Right ventricle myocardium superior (tissue), 1 donor: ENCODE results near the gene COMMD4. TPM values are rescaled to one million over a fixed set of nuclear protein-coding genes. Genes with fewer than 3 reads are reported as not detected.
"Not testable (repeated sequence)": the region's sequence is repeated elsewhere in the genome, so short reads cannot be mapped to it uniquely, and the experiment has no call there.

Source experiments
- ATAC-seq: fragments of 200-7000 bp; cut with Tn5 transposase; one replicate; pipeline ENCODE4 v1.9.1; 2020; ENCODE audit warnings: mild to moderate bottlenecking; ENCODE audit not compliant: poor library complexity
- DNase-seq: peaks from one replicate; pipeline ENCODE4 v3.0.0-alpha.2; 2020
- intact Hi-C: fragments of 100-400 bp; cut with DNase I; formaldehyde crosslinking; loops from one replicate; pipeline ENCODE4 v1.11.2; 2022
- long read RNA-seq: library from polyadenylated mRNA; unstranded; transcript quantifications from one replicate; pipeline ENCODE4 v2.0.0, GENCODE V29; 2021
- total RNA-seq: library from RNA; stranded (reverse); fragmentation: NEBNext Ultra II Directional; extraction: Animal tissue kit (Norgen Biotek cat#: 25700); gene quantifications from one replicate; pipeline ENCODE4 v1.2.1, GENCODE V29; 2021
- donor health status: DM: no; HTN: yes; CAD: no; lungs with severe emphysema.

Gene COMMD4
- total RNA-seq = 40.7 TPM
- long read RNA-seq, full-length matches to known transcripts = 15 of 18 reads
- long read RNA-seq, partial matches to known transcripts = 3 of 18 reads
- long read RNA-seq, other reads (novel, unspliced or antisense) = 0 of 18 reads

DNA sequence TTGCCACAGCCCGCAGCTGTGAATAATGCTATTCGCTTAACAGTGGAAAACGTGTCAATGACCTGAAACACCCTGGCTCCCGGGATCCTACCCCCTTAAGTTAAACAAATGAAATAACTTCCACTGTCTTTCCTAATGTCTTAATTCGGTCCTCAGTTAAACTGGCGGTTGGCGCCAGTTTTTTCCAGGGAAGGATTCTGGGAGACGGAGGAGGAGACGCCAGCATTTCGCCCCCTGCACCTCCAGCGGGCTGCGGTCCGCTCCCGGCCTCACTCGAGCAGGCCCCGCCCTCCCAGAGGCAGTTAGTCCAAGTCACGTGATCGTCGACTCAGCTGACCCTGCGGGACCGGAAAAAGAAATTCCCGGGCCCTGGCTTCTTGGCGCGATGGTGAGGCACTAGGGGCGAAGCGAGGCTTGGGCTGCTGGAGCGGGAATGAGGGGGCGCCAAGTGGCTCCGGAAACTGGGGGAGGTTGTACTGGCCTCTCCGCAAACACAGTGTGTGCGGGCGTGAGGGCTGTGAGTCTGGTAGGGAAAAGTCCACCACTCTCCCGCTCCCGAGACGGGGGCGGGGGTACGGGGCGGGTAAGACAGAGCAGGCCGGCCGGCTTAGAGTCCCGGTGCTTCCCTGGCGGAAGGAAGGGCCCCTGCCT, at the start of gene COMMD4:
Gene COMMD4, plus strand, starts transcription at position 359 of the 651 bp plus-strand sequence. Its CDS starts 27 bp downstream, at position 386.
- peak; percentile 97 for DNase-seq
- ATAC-seq = peak; percentile 97
- intact Hi-C loops = no loop called here

DNA sequence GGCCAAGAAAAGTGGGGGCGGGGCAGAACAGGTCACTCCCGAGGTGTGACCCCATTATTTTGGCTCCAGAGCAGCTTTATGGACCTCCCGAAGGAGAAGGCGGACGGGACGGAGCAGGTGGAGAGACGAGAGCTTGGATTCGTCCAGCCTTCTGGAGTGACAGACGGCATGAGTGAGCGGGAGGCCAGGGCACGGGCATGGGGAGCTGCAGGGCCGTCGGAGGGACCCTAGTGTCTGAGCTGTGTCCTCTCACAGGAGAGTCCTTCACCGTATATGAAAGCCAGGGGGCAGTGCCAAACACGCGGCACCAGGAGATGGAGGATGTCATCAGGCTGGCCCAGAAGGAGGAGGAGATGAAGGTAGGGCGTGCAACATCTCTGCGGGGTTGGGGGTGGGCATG, 42.2 kb upstream of the COMMD4 start:
- DNase-seq, ATAC-seq, intact Hi-C loops: not testable (repeated sequence)

DNA sequence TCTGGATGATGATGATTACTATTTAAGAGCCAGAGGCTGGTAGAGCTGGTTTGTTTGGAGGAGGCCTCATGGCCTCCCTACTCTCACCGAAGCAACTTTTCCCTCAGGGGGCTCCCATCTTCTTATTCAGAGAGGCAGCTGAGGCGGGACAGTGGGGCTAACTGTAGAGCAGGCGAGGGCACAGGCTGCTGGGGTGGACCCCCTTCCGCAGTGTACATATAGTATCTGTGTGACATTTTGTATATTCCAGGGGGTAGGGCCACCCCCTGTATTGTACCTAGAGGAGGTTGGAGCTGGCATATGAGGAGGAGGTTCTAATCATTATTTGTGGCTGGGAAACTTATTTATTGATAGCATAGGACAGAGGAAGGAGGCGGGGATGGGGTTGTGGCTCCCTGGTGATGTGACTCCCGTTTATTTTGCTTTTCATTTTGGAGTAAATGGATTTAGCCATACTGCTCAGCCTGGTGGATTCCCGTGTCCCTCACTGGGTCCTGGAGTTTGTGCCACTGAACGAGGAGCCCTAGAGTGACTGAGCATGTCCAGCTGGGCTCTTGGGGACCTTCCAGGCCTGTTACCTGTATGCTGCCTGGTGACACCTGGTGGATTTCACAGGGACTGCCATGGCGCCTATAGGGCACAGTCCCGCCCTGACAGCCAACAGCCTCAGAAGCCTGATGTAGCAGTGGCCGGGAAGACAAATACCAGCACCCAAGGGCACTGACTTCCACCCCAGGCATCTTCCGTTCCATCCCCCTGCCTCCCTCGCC, 37.1 kb upstream of the COMMD4 start:
- peak; percentile 83 for ATAC-seq
- intact Hi-C loops, DNase-seq: not testable (repeated sequence)

DNA sequence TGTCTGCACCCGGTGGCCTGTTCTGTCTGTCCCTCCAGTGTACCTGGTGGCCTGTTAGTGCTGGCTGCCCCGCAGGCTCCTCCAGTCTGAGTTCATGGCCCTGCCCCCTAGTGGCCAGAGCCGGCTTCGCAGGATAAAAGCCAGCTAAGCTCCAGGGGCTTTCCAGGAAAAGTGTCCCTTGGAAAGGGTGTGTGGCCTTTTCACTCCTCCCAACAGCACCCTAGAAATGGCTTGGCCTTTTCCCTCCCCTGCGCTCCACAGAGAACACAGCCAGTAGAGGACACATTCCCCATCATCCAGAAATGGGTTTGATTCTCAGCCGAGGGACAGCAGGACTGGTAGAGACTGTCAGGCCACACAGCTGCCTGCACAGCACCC, 36.6 kb upstream of the COMMD4 start:
- ATAC-seq (peak; percentile 88), DNase-seq (peak; percentile 78)

DNA sequence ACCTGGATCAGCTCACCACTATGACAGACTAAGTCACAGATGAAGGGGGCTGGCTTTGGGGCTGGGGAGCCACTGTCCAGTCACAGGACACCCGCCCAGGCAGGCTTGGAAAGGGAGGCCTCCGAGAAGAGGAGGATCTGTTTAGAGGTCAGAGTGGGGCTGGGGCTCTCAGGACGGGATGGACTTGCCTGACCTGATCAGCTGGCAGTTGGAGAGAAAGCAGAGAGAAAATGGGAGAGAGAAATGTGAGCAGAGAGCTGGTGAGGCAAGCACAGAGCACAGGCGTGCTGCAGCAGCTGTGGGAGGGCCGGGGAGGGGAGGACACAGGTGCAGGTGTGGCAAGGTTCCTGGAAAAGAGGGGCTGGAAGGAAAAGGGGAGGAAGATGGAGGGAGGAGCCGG, 35.8 kb upstream of the COMMD4 start:
- ATAC-seq, intact Hi-C loops, DNase-seq: not testable (repeated sequence)

More for the DNA sequence above, 36.6 kb upstream of the COMMD4 start:
- intact Hi-C loops = not testable (repeated sequence)

DNA sequence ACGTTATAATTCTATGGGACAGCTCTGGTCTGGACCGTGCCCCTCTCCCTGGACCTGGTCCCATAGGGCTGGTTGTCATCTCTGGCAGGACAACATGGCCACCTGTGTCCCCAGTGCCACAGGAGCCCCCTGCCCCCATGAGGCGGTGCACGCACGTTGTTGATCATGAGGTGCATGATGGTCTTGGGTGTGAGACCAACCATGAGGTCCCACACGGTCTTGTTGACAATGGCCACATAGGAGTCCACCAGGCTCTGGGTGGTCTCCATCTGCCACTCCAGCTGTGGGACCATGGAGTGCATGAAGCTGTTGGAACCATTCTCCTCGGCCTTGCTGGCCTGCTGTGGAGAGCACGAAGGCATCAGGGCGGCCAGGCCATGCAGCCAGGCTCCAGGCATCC, 33.5 kb upstream of the COMMD4 start:
- ATAC-seq = no peak
- intact Hi-C loops = no loop called here
- DNase-seq = no peak

DNA sequence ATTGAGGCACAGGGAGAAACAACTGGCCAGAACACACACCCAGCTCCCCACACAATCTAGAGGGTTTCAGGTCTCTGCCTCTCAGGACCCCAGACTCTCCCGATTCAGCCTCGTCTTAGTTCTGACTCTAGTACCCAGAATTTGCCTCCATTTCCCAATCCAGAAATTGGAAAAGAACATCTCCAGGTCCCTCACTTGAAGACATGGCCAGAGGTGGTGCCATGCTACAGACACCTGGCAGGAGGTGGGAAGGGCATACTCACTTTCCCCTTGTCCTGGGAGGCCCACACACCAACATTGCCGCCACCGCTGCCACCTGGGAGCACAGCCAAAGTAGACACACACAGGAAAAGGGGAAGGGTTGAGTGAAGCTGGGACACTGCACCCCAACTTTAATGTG, 33.1 kb upstream of the COMMD4 start:
- DNase-seq, ATAC-seq, intact Hi-C loops: not testable (repeated sequence)

DNA sequence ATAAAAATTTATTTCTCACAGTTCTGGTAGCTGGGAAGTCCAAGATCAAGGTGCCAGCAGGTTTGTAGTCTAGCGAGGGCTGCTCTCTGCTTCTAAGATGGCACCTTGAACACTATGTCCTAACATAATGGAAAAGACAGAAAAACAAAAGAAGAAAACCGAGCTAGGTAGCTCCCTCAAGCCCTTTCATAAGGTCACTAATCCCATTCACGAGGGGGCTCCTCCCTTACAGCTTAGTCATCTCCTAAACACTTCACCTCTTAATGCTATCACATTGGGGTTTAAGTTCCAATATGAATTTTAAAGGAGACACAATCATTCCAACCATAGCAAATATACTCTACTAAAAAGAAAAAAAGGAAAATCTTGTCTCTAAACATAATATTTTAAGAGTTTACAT, 29.7 kb upstream of the COMMD4 start:
- ATAC-seq = no peak
- intact Hi-C loops = no loop called here
- no peak for DNase-seq

DNA sequence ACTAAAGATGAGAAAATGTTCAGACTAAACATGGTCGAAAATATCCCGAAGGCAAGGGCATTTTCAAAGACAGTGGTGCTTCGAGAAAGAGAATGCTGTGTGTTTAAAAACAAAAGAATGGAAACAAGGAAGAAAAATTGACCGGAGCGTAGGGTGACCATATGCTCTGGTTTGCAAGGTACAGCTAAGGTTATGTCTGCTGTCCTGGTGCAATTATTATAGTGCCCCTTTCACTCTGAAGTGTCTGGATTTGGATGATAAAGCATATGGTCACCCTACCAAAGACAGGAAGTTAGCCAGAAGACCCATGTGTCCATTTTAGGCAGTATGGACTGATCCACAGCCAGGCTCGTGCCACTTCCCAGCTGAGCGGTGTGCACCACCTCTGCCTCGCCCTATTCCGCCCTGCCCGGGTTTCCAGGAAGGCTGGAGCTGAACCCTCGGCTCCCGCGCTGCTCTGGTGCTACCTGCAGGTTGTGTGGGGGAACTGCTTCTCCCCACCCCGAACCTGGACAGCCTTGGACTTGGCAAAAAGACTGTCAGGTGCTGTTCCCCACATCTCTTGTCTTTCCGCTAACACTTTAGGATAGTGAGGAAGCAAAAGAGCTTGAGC, 28.0 kb upstream of the COMMD4 start:
- DNase-seq (no peak), ATAC-seq (no peak)
- intact Hi-C loops = no loop called here

DNA sequence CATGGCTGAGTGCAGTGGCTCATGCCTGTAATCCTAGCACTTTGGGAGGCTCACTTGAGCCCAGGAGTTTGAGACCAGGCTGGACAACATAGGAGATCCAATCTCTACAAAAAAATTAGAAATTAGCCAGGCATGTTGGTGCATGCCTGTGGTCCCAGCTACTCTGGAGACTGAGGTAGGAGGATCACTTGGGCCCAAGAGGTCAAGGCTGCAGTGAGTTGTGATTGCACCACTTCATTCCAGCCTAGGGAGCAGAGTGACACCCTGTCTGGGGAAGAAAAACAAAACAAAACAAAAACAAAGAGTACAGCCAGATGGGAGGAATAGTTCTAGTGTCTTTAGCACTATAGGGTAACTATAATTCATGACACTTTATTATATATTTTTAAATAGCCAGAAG, 26.2 kb upstream of the COMMD4 start:
- ATAC-seq (no peak), DNase-seq (no peak)
- intact Hi-C loops = no loop called here

DNA sequence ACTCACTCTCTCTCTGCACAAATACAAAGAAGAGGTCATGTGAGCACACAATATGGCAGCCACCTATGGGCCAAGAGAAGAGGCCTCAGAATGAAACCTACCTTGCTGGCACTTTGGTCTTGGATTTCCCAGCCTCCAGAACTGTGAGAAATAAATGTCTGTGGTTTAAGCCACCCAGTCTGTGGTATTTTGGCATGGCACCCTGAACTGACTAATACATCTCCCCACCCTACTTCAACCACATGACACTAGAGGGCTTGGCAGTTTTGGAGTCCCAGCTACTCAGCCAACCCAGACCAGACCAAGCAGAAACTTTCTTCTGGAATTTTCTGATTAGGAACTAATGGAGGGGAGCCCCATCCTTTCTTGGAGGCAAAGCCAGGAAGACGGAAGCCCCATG, 23.3 kb upstream of the COMMD4 start:
- DNase-seq, intact Hi-C loops, ATAC-seq: not testable (repeated sequence)

DNA sequence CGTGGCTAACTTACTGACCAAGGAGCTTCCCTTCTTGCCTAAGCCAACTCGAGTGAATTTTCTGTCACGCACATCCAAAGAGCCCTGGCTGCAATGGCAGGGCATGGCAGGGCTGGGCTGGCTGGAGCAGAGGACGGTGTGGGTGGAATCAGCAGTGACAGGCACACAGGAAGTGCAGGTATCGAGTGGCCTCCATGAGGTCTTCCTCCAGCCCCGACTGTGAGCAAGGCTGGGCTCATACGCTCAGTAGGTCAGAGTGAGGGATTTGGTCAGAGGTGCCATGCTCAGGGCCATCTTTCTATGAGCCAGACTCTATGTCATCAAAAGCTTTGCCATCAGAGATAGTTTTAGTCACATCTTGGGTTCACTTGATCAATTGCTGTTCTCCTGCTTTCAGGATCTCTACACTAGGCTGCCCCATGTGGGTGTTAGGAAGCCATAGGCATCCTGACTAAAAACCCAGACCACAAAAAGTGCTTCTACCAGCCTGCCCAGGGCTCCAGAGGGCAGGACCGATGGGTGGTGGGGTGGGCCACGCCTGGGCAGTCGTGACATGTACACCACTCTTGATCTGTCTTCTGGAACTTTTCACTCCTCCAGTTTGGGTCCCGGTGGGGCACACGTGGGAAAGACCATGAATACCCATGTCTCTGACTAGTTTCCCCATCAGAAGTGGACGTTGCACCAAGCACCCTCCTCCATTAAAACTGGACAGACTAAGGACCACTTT, 22.6 kb upstream of the COMMD4 start:
- intact Hi-C loops = no loop called here
- no peak for DNase-seq
- ATAC-seq = no peak

DNA sequence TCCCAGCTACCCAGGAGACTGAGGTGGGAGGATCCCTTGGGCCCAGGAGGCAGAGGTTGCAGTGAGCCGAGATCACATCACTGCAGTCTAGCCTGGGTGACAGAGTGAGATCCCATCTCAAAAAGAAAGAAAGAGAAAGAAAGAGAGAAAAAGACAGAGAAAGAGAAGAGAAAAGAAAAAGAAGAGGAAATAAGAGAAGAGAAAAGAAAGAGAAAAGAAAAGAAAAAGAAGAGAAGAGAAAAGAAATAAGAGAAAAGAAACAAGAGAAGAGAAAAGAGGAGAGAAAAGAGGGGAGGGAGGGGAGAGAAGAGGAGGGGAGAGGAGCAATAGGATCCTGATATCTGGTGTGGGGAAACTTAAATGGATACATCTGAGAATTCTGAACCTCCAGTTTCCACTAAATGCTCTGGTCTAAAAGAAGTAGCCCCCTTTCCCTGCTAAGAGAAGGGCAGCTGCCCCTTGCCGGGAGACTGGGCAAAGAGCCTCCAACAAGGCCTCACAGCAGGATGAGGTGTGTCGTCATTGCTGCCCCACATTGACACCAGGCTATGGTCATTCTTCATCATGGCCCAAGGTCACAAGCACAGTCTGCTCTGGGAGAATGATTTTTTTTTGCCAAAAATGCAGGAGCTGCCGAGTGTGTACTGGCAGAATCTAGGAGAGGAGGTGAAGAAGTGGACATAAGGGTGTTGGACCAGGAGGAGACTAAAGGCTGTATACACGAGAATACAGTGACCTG, 21.1 kb upstream of the COMMD4 start:
- ATAC-seq = no peak
- DNase-seq = no peak
- intact Hi-C loops = no loop called here

DNA sequence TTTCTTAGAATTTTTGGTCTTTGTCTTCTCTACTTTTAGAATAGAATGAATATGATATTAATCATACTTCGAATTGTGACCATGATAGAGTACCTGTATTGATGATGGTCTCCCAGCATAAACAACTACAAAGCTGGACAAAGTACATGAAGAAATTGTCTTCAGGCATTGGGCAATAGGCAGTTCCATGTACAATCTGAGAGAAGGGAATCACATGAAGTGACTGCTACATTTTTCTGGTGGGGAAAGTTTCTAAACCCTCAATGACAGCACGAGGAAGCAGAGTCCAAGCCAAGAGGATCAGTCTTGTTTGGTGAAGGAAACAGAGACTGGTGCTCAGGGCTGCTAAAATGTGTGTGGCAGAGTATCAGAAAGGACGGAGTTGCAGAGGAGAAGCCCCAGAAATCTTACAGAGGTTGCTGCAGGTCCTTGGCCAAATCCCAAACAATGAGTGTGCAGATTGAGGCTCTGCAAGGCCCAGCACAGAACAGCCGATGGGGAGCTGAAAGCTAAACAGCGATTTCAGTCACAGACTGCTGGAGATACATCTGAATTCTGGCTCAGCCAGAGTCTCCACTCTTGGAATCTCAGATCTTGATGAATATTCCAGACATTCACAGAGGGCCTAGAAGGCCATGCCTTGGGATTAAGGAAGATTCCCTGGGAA, 16.5 kb upstream of the COMMD4 start:
- DNase-seq, ATAC-seq, intact Hi-C loops: not testable (repeated sequence)

DNA sequence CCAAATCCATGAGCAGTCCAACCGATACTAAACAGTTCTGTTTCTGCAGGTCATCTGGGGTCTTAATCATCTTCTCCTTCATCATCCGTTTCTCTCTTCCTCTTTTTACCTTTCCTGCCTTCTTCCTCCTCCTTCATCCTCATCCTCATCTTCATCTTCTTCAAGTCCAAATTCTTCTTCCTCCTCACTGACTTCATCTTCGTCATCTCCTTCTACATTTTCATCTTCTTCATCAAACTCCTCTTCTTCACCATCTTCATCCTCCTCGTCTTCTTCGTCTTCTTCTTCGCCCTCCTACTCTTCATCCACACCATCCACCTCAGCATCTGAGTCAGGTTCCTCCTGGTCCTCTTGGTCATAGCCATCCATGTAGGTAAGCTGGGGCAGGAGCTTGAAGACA, 14.2 kb upstream of the COMMD4 start:
- DNase-seq (no peak), ATAC-seq (no peak)
- intact Hi-C loops = no loop called here

DNA sequence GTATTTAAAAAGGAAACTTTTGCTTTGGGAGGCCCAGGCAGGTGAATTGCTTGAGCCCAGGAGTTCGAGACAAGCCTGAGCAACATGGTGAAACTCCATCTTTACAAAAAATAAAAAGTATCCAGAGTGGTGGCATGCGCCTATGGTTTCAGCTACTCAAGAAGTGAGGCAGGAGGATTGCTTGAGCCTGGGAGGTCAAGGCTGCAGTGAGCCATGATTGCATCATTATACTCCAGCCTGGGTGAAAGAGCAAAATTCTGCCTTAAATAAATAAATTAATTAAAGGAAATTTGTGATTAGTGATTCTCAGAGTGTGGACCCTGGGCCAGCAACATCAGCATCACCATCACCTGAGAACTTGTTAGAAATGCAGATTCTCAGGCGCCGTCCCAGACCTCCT, 9.9 kb upstream of the COMMD4 start:
- ATAC-seq = no peak
- DNase-seq = no peak
- intact Hi-C loops = no loop called here

DNA sequence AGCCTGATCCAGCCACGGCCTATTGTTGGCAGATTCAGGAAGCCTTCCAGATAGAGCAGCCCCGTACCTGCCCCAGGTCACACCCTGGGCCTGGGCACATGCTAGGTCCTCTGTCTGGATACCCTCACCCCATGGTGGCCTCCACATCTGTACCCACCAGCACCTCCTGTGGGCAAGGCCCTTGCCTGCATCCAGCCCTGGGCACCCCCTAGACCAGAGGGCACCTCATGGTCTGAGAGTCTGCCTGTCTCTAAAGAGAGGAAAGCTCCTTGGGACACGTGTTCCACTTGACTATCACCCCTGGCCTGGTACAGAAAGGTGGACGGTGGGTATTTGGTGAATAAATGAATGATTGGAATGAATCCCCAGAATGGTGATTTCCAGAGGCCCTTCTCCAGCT, 8.9 kb upstream of the COMMD4 start:
- intact Hi-C loops = no loop called here
- no peak for ATAC-seq
- no peak for DNase-seq

DNA sequence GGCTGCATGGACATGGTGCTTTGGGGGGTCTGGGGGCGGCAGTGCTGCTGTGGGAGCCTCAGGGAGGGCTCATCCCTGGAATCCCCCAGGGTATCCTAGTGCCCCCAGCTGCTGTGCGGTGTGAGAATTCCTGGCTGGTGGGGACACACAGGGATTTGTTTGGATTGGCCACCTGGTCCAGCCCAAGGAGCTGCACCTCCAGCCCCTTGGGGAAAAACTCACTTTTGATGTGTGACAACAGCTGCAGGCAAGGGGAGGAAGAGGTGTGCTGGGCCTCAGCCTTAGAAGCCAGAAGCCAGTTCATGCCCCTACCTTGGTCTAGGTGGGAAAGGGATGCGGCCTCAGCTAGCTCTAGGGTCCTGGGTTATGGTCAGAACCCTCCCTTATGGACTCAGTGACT, 8.4 kb upstream of the COMMD4 start:
- intact Hi-C loops = no loop called here
- DNase-seq (no peak), ATAC-seq (no peak)
